Hematopoietic multipotent progenitor cell (in vitro differentiated cells): Measurements from ENCODE around the gene GMPPB. TPM values are rescaled to one million over a fixed set of nuclear protein-coding genes. Genes with fewer than 3 reads are reported as not detected.
"Not testable (repeated sequence)": the region's sequence is repeated elsewhere in the genome, so short reads cannot be mapped to it uniquely, and the experiment has no call there.

Experiments used
- DNase-seq, 3 donors: peaks; one replicate each; pipeline ENCODE4 v3.0.0-alpha.2; 2011 to 2015; ENCODE audit warnings: low read depth in 2 of 3, low spot score in 2 of 3
- total RNA-seq: library from RNA; depleted of rRNA; stranded (reverse); fragments of >200 nt; gene quantifications from one replicate; pipeline ENCODE4 v1.2.3, GENCODE V29; 2012

The GMPPB gene
- 24.0 TPM for total RNA-seq

GRCh38 chr3:49723628-49724551 is at the start of gene GMPPB:
GMPPB (minus strand) TSS chr3:49723951; CDS start chr3:49723726, 225 bp downstream.
- DNase-seq, result peak; percentile 79 to 94 (median 93)

DNA sequence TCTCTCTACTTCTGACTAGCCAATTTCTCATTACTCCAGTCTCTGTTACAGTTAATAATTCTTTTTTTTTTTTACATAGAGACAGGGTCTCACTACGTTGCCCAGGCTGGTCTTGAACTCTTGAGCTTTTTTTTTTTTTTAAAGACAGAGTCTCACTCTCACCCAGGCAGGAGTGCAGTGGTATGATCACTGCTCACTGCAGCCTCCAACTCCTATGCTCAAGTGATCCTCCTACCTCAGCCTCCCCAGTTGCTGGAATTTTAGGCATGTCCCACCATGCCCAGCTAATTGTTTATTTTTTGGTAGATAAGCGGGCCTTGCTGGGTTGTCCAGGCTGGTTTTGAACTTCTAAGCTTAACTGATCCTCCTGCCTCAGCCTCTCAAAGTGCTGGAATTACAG is 49.0 kb upstream of the GMPPB start:
- no peak for DNase-seq

DNA sequence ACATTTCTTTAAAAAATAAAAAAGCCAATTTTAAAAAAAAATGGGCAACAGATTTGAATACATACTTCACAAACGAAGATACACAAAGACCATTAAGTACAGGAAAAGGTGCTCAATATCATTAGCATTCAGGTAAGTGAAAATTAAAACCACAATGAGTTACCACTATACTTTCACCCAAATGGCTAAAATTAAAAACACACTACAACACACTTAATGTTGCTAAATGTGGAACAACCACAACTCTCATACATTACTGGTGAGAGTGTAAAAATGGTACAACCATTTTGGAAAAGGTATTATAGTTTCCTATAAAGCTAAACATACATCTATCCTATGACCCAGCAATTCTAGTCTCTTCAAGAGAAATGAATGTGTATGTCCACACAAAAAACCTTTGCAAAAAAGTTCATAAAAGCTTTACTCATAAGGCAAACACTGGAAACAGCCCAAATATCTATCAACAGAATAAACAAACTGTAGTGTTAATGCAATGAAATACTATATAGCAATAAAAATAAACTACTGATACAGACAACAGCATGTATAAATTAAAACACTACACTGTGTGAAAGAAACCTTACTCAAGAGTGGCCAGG is 47.7 kb upstream of the GMPPB start:
- no peak for DNase-seq

DNA sequence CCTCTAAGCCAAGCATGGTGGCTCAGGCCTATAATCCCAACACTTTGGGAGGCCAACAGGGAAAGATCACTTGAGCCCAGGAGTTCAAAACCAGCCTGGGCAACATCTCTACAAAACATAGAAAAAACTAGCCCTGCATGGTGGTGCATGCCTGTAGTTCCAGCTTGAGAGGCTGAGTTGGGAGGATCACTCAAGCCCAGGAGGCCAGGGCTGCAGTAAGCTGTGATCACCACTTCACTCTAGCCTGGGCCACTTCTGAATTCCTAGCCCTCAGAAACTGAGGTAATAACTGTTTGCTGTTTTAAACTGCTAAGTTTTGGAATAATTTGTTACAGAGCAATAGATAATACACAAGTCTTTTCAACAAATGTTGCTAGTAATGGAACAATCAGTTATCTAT is 46.2 kb upstream of the GMPPB start:
- DNase-seq, result no peak

GRCh38 chr3:49769286-49769915 is 45.6 kb upstream of the GMPPB start:
- DNase-seq, result no peak

- no peak for DNase-seq
Observed at GRCh38 chr3:49763981-49764380, 40.2 kb upstream of the GMPPB start.

- no peak for DNase-seq
Observed at GRCh38 chr3:49761661-49762060, 37.9 kb upstream of the GMPPB start.

DNA sequence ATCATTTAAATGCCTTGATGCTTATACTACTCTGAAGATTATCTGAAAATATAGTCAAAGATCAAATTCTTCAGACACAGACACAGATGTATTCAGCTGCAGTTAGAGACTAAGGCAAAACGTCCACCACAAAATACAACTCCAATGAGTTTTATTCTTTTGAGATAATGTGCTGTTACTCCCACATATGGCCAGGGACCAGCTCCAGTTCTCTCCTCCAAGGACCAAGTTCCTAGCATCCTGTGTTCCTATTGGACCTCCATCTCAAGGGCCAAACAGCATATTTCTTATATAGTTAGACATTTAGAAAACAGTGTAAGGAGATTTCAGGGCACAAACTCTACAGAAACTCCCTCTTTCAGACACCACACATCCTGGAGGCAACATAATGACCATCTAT is 35.5 kb upstream of the GMPPB start:
- no peak for DNase-seq

DNA sequence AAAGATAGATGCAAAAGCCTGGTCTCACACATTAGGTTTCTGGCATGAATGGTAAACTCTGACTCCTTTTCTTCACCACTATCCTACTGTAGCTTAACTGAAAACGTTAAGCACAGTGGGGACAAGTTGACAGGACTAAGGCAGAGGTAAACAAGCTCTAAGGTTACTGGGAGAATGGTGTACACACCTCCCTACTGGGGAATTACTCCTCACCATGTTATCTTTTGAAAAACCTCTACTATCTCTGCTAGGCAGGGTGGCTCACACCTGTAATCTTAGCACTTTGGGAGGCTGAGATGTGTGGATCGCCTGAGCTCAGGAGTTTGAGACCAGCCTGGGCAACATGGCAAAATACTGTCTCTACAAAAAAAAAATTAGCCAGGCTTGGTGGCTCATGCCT is 33.4 kb upstream of the GMPPB start:
- no peak for DNase-seq

DNA sequence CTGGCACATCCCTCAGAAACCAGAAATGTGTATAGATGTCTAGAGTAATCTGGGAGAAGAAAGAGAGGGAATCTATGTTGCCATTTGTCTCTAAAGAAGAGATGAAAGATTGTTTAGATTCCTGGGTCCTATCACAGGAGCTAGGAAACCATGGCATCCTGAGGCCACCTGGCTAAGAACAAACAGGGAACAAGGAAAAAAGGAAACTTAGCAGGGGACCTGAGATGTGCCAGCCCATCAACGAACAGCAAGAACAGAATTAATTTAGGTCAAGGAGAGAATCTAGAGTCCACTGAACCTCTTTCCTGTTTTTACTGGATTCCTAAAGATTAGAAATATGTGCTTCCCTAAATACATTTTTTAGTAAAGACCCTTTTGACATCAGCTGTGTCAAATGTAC is 32.3 kb upstream of the GMPPB start:
- no peak for DNase-seq

- no peak for DNase-seq
Observed at GRCh38 chr3:49754536-49754935, 30.8 kb upstream of the GMPPB start.

GRCh38 chr3:49751501-49751900 is 27.8 kb upstream of the GMPPB start:
- DNase-seq, result no peak

DNA sequence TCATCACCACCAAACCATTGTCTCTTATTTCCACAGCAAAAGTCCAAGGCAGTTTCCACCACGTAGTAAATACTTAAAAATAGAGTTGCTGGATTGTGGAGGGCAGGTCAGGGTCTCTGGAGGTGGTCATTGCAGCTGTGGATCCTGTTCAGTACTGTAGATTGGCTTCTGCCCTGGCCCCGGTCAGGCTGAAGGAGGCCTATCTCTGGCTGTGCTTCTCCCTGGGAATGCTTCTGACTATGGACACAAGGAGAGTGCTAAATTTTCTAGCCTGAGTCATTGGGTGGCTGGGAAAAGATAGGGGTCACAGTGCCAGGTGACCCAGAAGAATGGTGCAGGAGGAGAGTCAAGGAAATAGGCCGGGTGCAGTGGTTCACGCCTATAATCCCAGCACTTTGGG is 26.3 kb upstream of the GMPPB start:
- no peak for DNase-seq

DNA sequence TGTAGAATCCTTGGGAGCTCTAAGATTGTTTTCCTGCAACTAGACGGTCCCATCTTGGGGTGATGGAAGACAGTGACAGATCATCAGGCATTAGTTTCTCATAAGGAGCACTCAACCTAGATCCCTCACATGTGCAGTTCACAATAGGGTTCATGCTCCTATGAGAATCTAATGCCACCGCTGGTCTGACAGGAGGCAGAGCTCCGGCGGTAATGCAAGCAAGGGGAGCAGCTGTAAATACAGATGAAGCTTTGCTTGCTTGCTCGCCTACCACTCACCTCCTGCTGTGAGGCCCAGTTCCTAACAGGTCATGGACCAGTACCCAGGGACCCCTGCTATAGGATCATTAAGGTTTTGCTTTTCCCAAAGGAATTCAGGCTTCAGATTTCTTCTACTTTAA is 25.1 kb upstream of the GMPPB start:
- DNase-seq, result not testable (repeated sequence)

- no peak for DNase-seq
Observed at GRCh38 chr3:49747792-49748480, 24.2 kb upstream of the GMPPB start.

GRCh38 chr3:49745986-49746385 is 22.2 kb upstream of the GMPPB start:
- DNase-seq, result no peak

GRCh38 chr3:49740427-49740826 is 16.7 kb upstream of the GMPPB start:
- DNase-seq, result no peak

DNA sequence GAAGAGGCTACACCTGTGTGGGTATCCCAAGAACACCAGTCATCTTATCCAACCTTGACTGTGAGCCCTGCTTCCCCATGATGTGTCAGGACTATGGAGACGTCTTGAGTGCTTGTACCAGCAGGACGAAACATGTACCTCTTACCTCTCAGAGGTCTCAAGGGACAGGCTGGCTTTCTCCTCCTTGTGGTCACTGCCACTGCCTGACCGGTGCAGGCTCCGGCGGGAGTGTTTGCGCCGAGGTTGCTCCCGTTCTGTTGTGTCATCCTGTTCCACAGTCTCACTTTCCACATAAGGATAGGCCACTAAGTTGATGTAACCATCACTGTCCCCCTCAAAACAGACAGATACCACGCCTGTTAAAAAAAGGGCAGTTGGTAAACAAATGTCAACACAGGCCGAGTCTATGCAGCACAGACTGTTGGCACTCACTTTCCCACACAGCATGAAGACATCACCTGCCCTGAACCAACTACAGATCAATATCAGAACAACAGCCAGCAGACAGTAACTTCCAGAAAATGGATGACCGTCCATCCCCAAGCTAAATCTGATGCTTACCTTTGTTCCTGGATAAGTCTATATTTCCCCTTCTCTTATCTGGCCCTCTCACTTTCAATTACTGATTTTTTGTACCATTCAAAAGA is 14.4 kb upstream of the GMPPB start:
- DNase-seq, result no peak

DNA sequence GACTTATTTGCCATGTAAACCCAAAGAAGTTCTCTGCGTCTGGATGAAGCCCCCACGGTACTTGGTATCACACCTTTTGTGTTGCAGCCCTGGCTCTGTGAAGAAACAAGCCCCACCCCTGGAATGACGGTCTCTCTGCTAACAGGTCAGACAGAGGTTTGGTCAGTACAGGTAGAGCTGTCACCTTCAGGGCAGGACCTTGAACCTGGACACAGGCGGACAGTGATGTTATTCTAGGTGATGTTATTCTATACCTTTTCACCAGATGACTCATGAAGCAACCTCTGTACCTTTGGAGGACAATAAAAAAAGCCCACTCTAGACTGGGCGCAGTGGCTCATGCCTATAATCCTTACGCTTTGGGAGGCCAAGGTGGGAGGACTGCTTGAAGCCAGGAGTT is 11.0 kb upstream of the GMPPB start:
- DNase-seq, result no peak

GRCh38 chr3:49733551-49733950 is 9.8 kb upstream of the GMPPB start:
- no peak for DNase-seq

- DNase-seq, result no peak
Observed at GRCh38 chr3:49732597-49732996, 8.8 kb upstream of the GMPPB start.
